ENCODE data around the gene SNX9. TPM values are rescaled to one million over a fixed set of nuclear protein-coding genes. Genes with fewer than 3 reads are reported as not detected.

SNX9 gene
- total RNA-seq, 1 experiment from 2014 or later: 24.8 TPM

GRCh38 chr6:157877149-157877548, 54.1 kb downstream of the SNX9 start:
- H3K27me3 ChIP-seq (replicated peaks; ENCODE audit: insufficient read depth, low read depth, low read length, poor library complexity): no peaks in the 10 kb centered on the region
- H3K4me3 ChIP-seq (ENCODE audit: low read depth, low read length, poor library complexity, severe bottlenecking): no peak overlapping the region
- ChIA-PET CTCF (no interaction called here), POLR2A (ENCODE audit: low non-redundant PET) (no interaction called here)
- H3K4me1 ChIP-seq (ENCODE audit: insufficient read depth, low read length, poor library complexity, severe bottlenecking): no peaks in the 10 kb centered on the region
- no TSS peak for BruUV-seq (replicated peaks)
- peaks cover 29% of the 10 kb centered on the region for H3K36me3 ChIP-seq (ENCODE audit: insufficient read depth, low read length, poor library complexity, severe bottlenecking)
- TF ChIP-seq EZH2 (IDR thresholded peaks at IDR 0.05; ENCODE audit: borderline replicate concordance, low read depth, low read length, poor library complexity, severe bottlenecking) (no peak), CTCF (conservative IDR thresholded peaks at IDR 0.05; ENCODE audit: low read depth, low read length) (no peak)
- DNase-seq (ENCODE audit: low spot score): no peak
- intact Hi-C loops (cut with micrococcal nuclease; ENCODE audit: unreplicated experiment): no loop called here
- H3K9me3 ChIP-seq (ENCODE audit: low read depth, low read length, poor library complexity, severe bottlenecking): no peaks in the 10 kb centered on the region
- no peak overlapping the region for H3K27ac ChIP-seq (ENCODE audit: low read depth, low read length, poor library complexity, severe bottlenecking)

- Histone ChIP-seq H3K4me3 (ENCODE audit: low read depth, low read length, poor library complexity, severe bottlenecking) (no peak overlapping the region), H3K4me1 (ENCODE audit: insufficient read depth, low read length, poor library complexity, severe bottlenecking) (no peaks in the 10 kb centered on the region), H3K27ac (ENCODE audit: low read depth, low read length, poor library complexity, severe bottlenecking) (no peak overlapping the region), H3K27me3 (replicated peaks; ENCODE audit: insufficient read depth, low read depth, low read length, poor library complexity) (no peaks in the 10 kb centered on the region), H3K36me3 (ENCODE audit: insufficient read depth, low read length, poor library complexity, severe bottlenecking) (peaks cover 28% of the 10 kb centered on the region), H3K9me3 (ENCODE audit: low read depth, low read length, poor library complexity, severe bottlenecking) (no peaks in the 10 kb centered on the region)
- POLR2A ChIA-PET (ENCODE audit: low non-redundant PET): interaction anchor here (0.6 kb wide), 1 partner anchor 1999 kb away, joined by 13 read pairs; no protein-coding TSS in a partner anchor
- no TSS peak for BruUV-seq (replicated peaks)
- CTCF ChIA-PET: interaction anchor here (0.6 kb wide), 1 partner anchor 227 kb away, joined by 20 read pairs; no protein-coding TSS in a partner anchor
- intact Hi-C loops (cut with micrococcal nuclease; ENCODE audit: unreplicated experiment): no loop called here
- DNase-seq (ENCODE audit: low spot score): no peak
- TF ChIP-seq EZH2 (IDR thresholded peaks at IDR 0.05; ENCODE audit: borderline replicate concordance, low read depth, low read length, poor library complexity, severe bottlenecking) (no peak), CTCF (conservative IDR thresholded peaks at IDR 0.05; ENCODE audit: low read depth, low read length) (no peak)
These were observed 54.8 kb downstream of the SNX9 start for GRCh38 chr6:157877573-157878438.

GRCh38 chr6:157879034-157879872, 56.2 kb downstream of the SNX9 start:
- DNase-seq (ENCODE audit: low spot score): no peak
- TF ChIP-seq EZH2 (IDR thresholded peaks at IDR 0.05; ENCODE audit: borderline replicate concordance, low read depth, low read length, poor library complexity, severe bottlenecking) (no peak), CTCF (conservative IDR thresholded peaks at IDR 0.05; ENCODE audit: low read depth, low read length) (no peak)
- no peaks in the 10 kb centered on the region for H3K27me3 ChIP-seq (replicated peaks; ENCODE audit: insufficient read depth, low read depth, low read length, poor library complexity)
- no TSS peak for BruUV-seq (replicated peaks)
- no peaks in the 10 kb centered on the region for H3K4me1 ChIP-seq (ENCODE audit: insufficient read depth, low read length, poor library complexity, severe bottlenecking)
- ChIA-PET CTCF (no interaction called here), POLR2A (ENCODE audit: low non-redundant PET) (no interaction called here)
- no peak overlapping the region for H3K27ac ChIP-seq (ENCODE audit: low read depth, low read length, poor library complexity, severe bottlenecking)
- intact Hi-C loops (cut with micrococcal nuclease; ENCODE audit: unreplicated experiment): no loop called here
- peaks cover 21% of the 10 kb centered on the region for H3K36me3 ChIP-seq (ENCODE audit: insufficient read depth, low read length, poor library complexity, severe bottlenecking)
- H3K9me3 ChIP-seq (ENCODE audit: low read depth, low read length, poor library complexity, severe bottlenecking): no peaks in the 10 kb centered on the region
- no peak overlapping the region for H3K4me3 ChIP-seq (ENCODE audit: low read depth, low read length, poor library complexity, severe bottlenecking)
